ENCODE results near the gene GNAQ. TPM values are rescaled to one million over a fixed set of nuclear protein-coding genes. Genes with fewer than 3 reads are reported as not detected.

The GNAQ gene
- total and polyA plus RNA-seq, 4 donors = 21.9 to 84.2 (median 53.1) TPM

- intact Hi-C loops (cut with DNase I) = loop anchor here in 1 of 2 donors (10.0 kb wide), 1 partner anchor 83 kb away; no protein-coding TSS in a partner anchor
- no peak overlapping the region for H3K4me3 ChIP-seq (ENCODE audit: low read length in 2 of 2)
- no peaks in the 10 kb centered on the region for H3K27me3 ChIP-seq (ENCODE audit: control insufficient read depth in 1 of 2, insufficient read depth in 2 of 2, low read length in 1 of 2)
- peaks cover 2 to 3% of the 10 kb centered on the region in 2 donors for H3K4me1 ChIP-seq (ENCODE audit: control insufficient read depth in 1 of 2, insufficient read depth in 2 of 2, low read length in 2 of 2)
- ATAC-seq (ENCODE audit: low FRiP score) (no peak), DNase-seq (no peak)
- no peaks in the 10 kb centered on the region for H3K36me3 ChIP-seq (ENCODE audit: control insufficient read depth in 1 of 2, insufficient read depth in 2 of 2, low read length in 1 of 2)
- no peaks in the 10 kb centered on the region for H3K9me3 ChIP-seq (ENCODE audit: control insufficient read depth, low read length)
- no peak overlapping the region for H3K27ac ChIP-seq (ENCODE audit: low read depth in 1 of 2, low read length in 2 of 2)
These were observed 283.3 kb downstream of the GNAQ start for GRCh38 chr9:77748214-77748772.

GRCh38 chr9:77747163-77747562, 284.4 kb downstream of the GNAQ start:
- Histone ChIP-seq H3K36me3 (ENCODE audit: control insufficient read depth in 1 of 2, insufficient read depth in 2 of 2, low read length in 1 of 2) (no peaks in the 10 kb centered on the region), H3K9me3 (ENCODE audit: control insufficient read depth, low read length) (no peaks in the 10 kb centered on the region), H3K4me3 (ENCODE audit: low read length in 2 of 2) (no peak overlapping the region), H3K27me3 (ENCODE audit: control insufficient read depth in 1 of 2, insufficient read depth in 2 of 2, low read length in 1 of 2) (no peaks in the 10 kb centered on the region), H3K4me1 (ENCODE audit: control insufficient read depth in 1 of 2, insufficient read depth in 2 of 2, low read length in 2 of 2) (peaks cover 2 to 3% of the 10 kb centered on the region in 2 donors), H3K27ac (ENCODE audit: low read depth in 1 of 2, low read length in 2 of 2) (no peak overlapping the region)
- no peak for ATAC-seq (ENCODE audit: low FRiP score)
- DNase-seq = no peak
- intact Hi-C loops (cut with DNase I) = loop anchor here in 1 of 2 donors (10.0 kb wide), 1 partner anchor 82 kb away; no protein-coding TSS in a partner anchor

- WGBS, 2 donors = 53 to 71% methylated on average over 6 of the region's 6 CpGs
- Histone ChIP-seq H3K36me3 (ENCODE audit: control insufficient read depth in 1 of 2, insufficient read depth in 2 of 2, low read length in 1 of 2) (no peaks in the 10 kb centered on the region), H3K4me1 (ENCODE audit: control insufficient read depth in 1 of 2, insufficient read depth in 2 of 2, low read length in 2 of 2) (peaks cover 2 to 3% of the 10 kb centered on the region in 2 donors), H3K9me3 (ENCODE audit: control insufficient read depth, low read length) (no peaks in the 10 kb centered on the region), H3K4me3 (ENCODE audit: low read length in 2 of 2) (no peak overlapping the region), H3K27me3 (ENCODE audit: control insufficient read depth in 1 of 2, insufficient read depth in 2 of 2, low read length in 1 of 2) (no peaks in the 10 kb centered on the region), H3K27ac (ENCODE audit: low read depth in 1 of 2, low read length in 2 of 2) (peak overlapping the region in 1 of 2 donors; percentile 2)
- intact Hi-C loops (cut with DNase I) = loop anchor here in 1 of 2 donors (10.0 kb wide), 1 partner anchor 80 kb away; no protein-coding TSS in a partner anchor
- ATAC-seq (ENCODE audit: low FRiP score) (no peak), DNase-seq (no peak)
These were observed 286.7 kb downstream of the GNAQ start for GRCh38 chr9:77744841-77745430.

GRCh38 chr9:77743386-77743785, 288.2 kb downstream of the GNAQ start:
- WGBS, 2 donors = 49 to 60% methylated on average over 1 of the region's 1 CpG
- DNase-seq = no peak
- intact Hi-C loops (cut with DNase I) = loop anchor here in 1 of 2 donors (10.0 kb wide), 1 partner anchor 79 kb away; no protein-coding TSS in a partner anchor
- Histone ChIP-seq H3K27ac (ENCODE audit: low read depth in 1 of 2, low read length in 2 of 2) (no peak overlapping the region), H3K4me3 (ENCODE audit: low read length in 2 of 2) (no peak overlapping the region), H3K4me1 (ENCODE audit: control insufficient read depth in 1 of 2, insufficient read depth in 2 of 2, low read length in 2 of 2) (peaks cover 2 to 3% of the 10 kb centered on the region in 2 donors), H3K27me3 (ENCODE audit: control insufficient read depth in 1 of 2, insufficient read depth in 2 of 2, low read length in 1 of 2) (no peaks in the 10 kb centered on the region), H3K9me3 (ENCODE audit: control insufficient read depth, low read length) (no peaks in the 10 kb centered on the region), H3K36me3 (ENCODE audit: control insufficient read depth in 1 of 2, insufficient read depth in 2 of 2, low read length in 1 of 2) (no peaks in the 10 kb centered on the region)
- ATAC-seq (ENCODE audit: low FRiP score) = no peak

- DNase-seq (no peak), ATAC-seq (ENCODE audit: low FRiP score) (no peak)
- intact Hi-C loops (cut with DNase I) = no loop called here
- Histone ChIP-seq H3K27me3 (ENCODE audit: control insufficient read depth in 1 of 2, insufficient read depth in 2 of 2, low read length in 1 of 2) (no peaks in the 10 kb centered on the region), H3K27ac (ENCODE audit: low read depth in 1 of 2, low read length in 2 of 2) (no peak overlapping the region), H3K4me3 (ENCODE audit: low read length in 2 of 2) (no peak overlapping the region), H3K36me3 (ENCODE audit: control insufficient read depth in 1 of 2, insufficient read depth in 2 of 2, low read length in 1 of 2) (no peaks in the 10 kb centered on the region), H3K9me3 (ENCODE audit: control insufficient read depth, low read length) (no peaks in the 10 kb centered on the region), H3K4me1 (ENCODE audit: control insufficient read depth in 1 of 2, insufficient read depth in 2 of 2, low read length in 2 of 2) (peaks cover 3 to 7% of the 10 kb centered on the region in 2 donors)
- 97% methylated on average over 4 of the region's 4 CpGs for WGBS, 2 donors
These were observed 292.7 kb downstream of the GNAQ start for GRCh38 chr9:77738932-77739331.

- intact Hi-C loops (cut with DNase I) = no loop called here
- no peak overlapping the region for H3K4me3 ChIP-seq (ENCODE audit: low read length in 2 of 2)
- peaks cover 3 to 6% of the 10 kb centered on the region in 2 donors for H3K4me1 ChIP-seq (ENCODE audit: control insufficient read depth in 1 of 2, insufficient read depth in 2 of 2, low read length in 2 of 2)
- no peaks in the 10 kb centered on the region for H3K27me3 ChIP-seq (ENCODE audit: control insufficient read depth in 1 of 2, insufficient read depth in 2 of 2, low read length in 1 of 2)
- H3K9me3 ChIP-seq (ENCODE audit: control insufficient read depth, low read length) = peaks cover 2% of the 10 kb centered on the region
- no peak overlapping the region for H3K27ac ChIP-seq (ENCODE audit: low read depth in 1 of 2, low read length in 2 of 2)
- 2 to 9% methylated on average over 5 of the region's 5 CpGs for WGBS, 2 donors
- ATAC-seq (ENCODE audit: low FRiP score) (peak; percentile 69), DNase-seq (no peak)
- H3K36me3 ChIP-seq (ENCODE audit: control insufficient read depth in 1 of 2, insufficient read depth in 2 of 2, low read length in 1 of 2) = no peaks in the 10 kb centered on the region
These were observed 296.1 kb downstream of the GNAQ start for GRCh38 chr9:77735494-77735893.

GRCh38 chr9:77731930-77732329, 299.7 kb downstream of the GNAQ start:
- H3K27ac ChIP-seq (ENCODE audit: low read depth in 1 of 2, low read length in 2 of 2) = no peak overlapping the region
- H3K36me3 ChIP-seq (ENCODE audit: control insufficient read depth in 1 of 2, insufficient read depth in 2 of 2, low read length in 1 of 2) = peaks cover 0 to 6% of the 10 kb centered on the region in 2 donors
- intact Hi-C loops (cut with DNase I) = no loop called here
- WGBS, 2 donors = 16 to 21% methylated on average over 8 of the region's 8 CpGs
- no peak for DNase-seq
- peaks cover 3 to 7% of the 10 kb centered on the region in 2 donors for H3K4me1 ChIP-seq (ENCODE audit: control insufficient read depth in 1 of 2, insufficient read depth in 2 of 2, low read length in 2 of 2)
- no peak for ATAC-seq (ENCODE audit: low FRiP score)
- no peak overlapping the region for H3K4me3 ChIP-seq (ENCODE audit: low read length in 2 of 2)
- H3K27me3 ChIP-seq (ENCODE audit: control insufficient read depth in 1 of 2, insufficient read depth in 2 of 2, low read length in 1 of 2) = no peaks in the 10 kb centered on the region
- peaks cover 2% of the 10 kb centered on the region for H3K9me3 ChIP-seq (ENCODE audit: control insufficient read depth, low read length)

GRCh38 chr9:77731008-77731698, 300.5 kb downstream of the GNAQ start:
- peaks cover 3 to 7% of the 10 kb centered on the region in 2 donors for H3K4me1 ChIP-seq (ENCODE audit: control insufficient read depth in 1 of 2, insufficient read depth in 2 of 2, low read length in 2 of 2)
- no peak for ATAC-seq (ENCODE audit: low FRiP score)
- no peak overlapping the region for H3K4me3 ChIP-seq (ENCODE audit: low read length in 2 of 2)
- intact Hi-C loops (cut with DNase I) = no loop called here
- WGBS, 2 donors = 84 to 87% methylated on average over 5 of the region's 5 CpGs
- no peak for DNase-seq
- peaks cover 2% of the 10 kb centered on the region for H3K9me3 ChIP-seq (ENCODE audit: control insufficient read depth, low read length)
- H3K36me3 ChIP-seq (ENCODE audit: control insufficient read depth in 1 of 2, insufficient read depth in 2 of 2, low read length in 1 of 2) = peaks cover 0 to 6% of the 10 kb centered on the region in 2 donors
- no peak overlapping the region for H3K27ac ChIP-seq (ENCODE audit: low read depth in 1 of 2, low read length in 2 of 2)
- no peaks in the 10 kb centered on the region for H3K27me3 ChIP-seq (ENCODE audit: control insufficient read depth in 1 of 2, insufficient read depth in 2 of 2, low read length in 1 of 2)
